Cardiac fibroblast (primary cell): ENCODE measurements around the gene SCN8A.
A peak's percentile ranks its signal among the peaks of the same experiment; 100 is the strongest.

Experiments used
- DNase-seq, 2 donors: peaks; one replicate each; pipeline versions ENCODE4 v3.0.0 to v3.0.0-alpha.2; 2010; ENCODE audit warnings: low read depth in 2 of 2
- H3K4me3 ChIP-seq, 2 donors: replicated peaks in 1 of 2; 1 replicate in 1 of 2; 2 replicates in 1 of 2; pipeline ENCODE4 v1.5.1; 2011; ENCODE audit warnings: low read depth in 2 of 2, low read length in 2 of 2, mild to moderate bottlenecking in 2 of 2, moderate library complexity in 1 of 2
- TF ChIP-seq, protein P1 (sequence below): IDR thresholded peaks from one replicate; pipeline ENCODE4 v1.5.1; 2011; ENCODE audit warnings: low read depth, mild to moderate bottlenecking, low read length, inconsistent platforms

The SCN8A gene

DNA sequence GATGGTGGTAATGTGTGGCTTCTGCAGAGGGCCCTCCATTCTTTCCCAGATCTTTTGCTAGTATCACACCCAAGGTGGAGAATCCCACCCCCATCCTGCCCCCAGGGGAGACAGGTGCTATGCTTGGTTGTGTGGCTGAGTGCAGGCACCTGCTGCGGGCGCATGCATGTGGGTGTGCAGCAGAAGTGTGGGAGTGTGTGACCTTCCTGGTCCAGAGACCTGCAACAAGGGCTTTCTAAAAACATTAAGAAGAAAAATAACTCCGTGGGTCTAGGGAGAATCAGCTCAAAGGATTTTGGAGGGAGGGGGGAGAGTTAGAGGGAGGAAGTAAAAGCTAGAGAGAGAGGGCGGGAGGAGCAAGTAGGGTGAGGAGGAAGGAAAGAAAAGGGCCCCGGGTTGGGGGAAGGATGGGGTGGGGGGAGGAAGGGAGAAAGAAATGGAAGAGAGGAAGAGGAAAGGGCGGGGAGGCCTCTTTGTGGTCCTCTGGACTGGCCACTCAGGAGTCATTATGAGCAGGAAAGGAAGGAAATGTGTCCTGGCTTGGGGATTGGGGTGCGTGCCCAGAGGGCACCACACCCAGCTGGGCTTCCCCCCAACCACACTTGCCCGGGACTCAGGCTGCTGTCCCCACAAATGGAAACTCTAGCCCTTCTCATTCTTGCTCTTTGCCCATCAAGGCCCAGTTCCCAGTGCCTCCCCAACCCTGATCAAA lies 260.5 kb downstream of the SCN8A start:
- DNase-seq, result no peak
- H3K4me3 ChIP-seq, result no peak overlapping the region
- TF ChIP-seq, protein P1, sequence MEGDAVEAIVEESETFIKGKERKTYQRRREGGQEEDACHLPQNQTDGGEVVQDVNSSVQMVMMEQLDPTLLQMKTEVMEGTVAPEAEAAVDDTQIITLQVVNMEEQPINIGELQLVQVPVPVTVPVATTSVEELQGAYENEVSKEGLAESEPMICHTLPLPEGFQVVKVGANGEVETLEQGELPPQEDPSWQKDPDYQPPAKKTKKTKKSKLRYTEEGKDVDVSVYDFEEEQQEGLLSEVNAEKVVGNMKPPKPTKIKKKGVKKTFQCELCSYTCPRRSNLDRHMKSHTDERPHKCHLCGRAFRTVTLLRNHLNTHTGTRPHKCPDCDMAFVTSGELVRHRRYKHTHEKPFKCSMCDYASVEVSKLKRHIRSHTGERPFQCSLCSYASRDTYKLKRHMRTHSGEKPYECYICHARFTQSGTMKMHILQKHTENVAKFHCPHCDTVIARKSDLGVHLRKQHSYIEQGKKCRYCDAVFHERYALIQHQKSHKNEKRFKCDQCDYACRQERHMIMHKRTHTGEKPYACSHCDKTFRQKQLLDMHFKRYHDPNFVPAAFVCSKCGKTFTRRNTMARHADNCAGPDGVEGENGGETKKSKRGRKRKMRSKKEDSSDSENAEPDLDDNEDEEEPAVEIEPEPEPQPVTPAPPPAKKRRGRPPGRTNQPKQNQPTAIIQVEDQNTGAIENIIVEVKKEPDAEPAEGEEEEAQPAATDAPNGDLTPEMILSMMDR, result no peak

DNA sequence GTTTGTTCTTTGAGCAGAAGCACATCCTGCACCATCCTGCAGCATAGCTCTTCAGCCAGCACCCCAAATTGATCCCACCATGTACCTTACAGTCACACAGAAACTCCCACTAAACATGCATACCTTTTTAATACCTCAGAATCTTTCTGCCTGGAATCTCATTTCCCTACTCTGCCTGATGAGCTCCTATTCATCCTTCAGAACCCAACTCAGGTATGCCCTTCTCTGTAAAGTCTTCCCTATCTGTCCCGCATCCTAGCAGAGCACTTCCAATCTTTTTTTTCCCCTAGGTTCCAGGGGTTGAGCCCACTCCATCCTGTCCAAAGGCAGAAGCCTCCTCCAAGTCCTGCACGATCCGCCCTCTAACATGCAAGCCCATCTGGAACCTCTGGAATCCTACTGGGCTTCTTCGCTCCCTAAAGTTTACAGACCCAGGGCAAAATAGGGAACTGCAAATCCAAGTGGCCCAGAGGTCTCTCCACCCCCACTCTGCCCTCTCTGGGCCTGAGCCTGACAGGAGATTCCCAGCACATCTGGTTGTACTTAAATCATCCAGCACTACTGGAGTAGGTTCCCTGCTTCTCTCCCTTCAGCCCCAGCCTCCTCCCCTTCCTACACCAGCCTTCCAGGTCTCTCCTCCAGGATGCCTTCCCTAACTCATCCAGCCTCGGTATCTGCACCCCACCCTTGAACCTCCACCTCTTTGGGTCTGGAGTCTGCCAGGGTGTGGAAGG lies 261.5 kb downstream of the SCN8A start:
- H3K4me3 ChIP-seq, result no peak overlapping the region
- TF ChIP-seq, protein P1, result no peak
- DNase-seq, result no peak

DNA sequence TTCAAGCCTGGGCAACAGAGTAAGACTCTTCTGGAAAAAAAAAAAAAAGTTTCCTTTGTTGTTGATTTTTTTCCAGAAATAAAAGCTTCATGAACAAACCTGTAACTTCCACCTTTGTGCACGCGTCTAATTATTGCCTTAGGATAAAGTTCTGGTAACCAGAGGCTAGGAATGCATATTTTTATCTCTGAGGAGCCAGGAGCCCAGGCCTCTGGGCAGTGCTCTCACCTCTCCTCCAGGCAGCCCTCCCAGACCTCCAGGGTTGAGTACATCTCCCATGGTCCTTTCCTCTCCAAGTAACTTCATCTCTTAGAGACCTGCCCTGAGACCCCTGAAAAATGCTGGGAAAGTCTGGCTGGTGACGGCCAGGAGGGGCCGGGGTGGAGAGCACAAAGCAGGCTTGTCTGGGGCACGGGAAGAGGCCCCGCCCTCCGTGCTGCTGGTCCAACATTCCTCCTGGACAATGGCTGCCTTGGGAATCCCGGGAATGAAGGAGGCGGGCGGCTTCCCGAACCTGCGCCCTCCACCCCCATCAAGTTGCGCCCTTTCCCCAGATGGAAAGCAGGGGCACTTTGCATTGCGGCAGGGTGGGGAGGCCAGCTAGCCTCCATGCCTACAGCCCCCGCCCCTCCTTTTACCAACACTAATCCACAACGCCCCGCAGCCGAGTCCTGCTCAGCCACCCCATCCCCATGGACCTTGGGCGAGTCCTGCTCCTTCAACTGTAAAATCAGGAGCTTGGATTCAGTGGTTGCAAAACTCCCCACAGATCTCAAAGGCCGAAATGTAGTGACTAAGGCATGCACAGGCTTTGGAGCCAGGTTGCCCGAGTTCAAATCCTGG lies 264.8 kb downstream of the SCN8A start:
- peak in 1 of 2 donors; percentile 45 for DNase-seq
- TF ChIP-seq, protein P1, result no peak
- peak overlapping the region in 1 of 2 donors; percentile 32 for H3K4me3 ChIP-seq

DNA sequence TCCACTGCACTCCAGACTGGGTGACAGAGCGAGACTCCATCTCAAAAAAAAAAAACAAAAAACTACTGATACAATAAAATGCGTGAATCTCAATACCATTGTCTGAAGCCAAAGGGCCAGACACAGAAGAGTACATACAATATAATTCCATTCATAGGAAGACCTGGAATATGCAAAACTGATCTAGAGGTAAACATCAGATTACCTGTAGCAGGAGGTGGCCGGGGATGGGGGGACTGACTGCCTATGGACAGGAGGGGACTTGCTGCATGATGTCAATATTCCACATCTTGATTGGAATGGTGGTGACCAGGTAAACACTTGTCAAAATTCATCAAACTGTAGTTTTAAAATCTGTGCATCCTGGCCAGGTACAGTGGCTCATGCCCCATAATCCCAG lies 270.0 kb downstream of the SCN8A start:
- TF ChIP-seq, protein P1, result no peak
- DNase-seq, result no peak
- no peak overlapping the region for H3K4me3 ChIP-seq
